SK-N-MC (cell line): ENCODE data around the gene ZGRF1.

Experiments
- EZH2 ChIP-seq: fragments of 200-600 bp; sonication (generic); IDR thresholded peaks from one replicate; pipeline ENCODE4 v1.6.1; 2017; ENCODE audit warnings: antibody characterized with exemption
- POLR2AphosphoS5 ChIP-seq: IDR thresholded peaks from 2 replicates; pipeline ENCODE4 v1.6.1; 2012; ENCODE audit warnings: mild to moderate bottlenecking, low read depth, low read length, borderline replicate concordance

- TF ChIP-seq EZH2 (no peak), POLR2AphosphoS5 (no peak)
Measured at GRCh38 chr4:112637552-112637866, 800 bp upstream of the ZGRF1 start.
